SU-DHL-6 (cell line): ENCODE results near the gene AUH.

Experiments
- EZH2phosphoT487 ChIP-seq: fragments of 200-600 bp; sonication (generic), shearing (Covaris generic); conservative IDR thresholded peaks from 2 replicates; pipeline ENCODE4 v1.6.1; 2018; ENCODE audit warnings: mild to moderate bottlenecking, antibody characterized with exemption, low read length, moderate library complexity, mixed read lengths
- TF ChIP-seq, protein P1 (sequence below): fragments of 200-600 bp; sonication (generic); IDR thresholded peaks from one replicate; pipeline ENCODE4 v1.5.1; 2017; ENCODE audit warnings: antibody characterized with exemption, mild to moderate bottlenecking, low read length, moderate library complexity; ENCODE audit not compliant: insufficient read depth, poor library complexity, severe bottlenecking

DNA sequence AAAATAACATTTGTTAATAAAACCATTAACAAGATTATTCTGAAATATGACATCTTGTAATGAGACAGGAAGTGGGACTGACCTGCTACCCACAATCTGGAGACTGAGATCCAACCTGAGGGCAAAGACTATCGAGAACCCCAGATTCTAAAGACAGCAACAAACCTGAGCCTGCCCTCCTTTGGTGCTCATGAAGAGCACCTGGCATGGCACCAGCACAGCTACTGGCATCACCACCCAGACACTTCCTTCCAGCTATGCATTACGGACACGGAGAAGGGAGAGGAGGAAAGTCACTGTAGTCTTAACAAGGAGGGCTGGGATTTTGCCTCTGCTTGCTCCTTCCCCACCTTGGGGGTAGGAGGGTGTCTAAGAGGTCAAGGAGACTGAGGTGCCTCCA is 105.5 kb downstream of the AUH start:
- TF ChIP-seq, protein P1, sequence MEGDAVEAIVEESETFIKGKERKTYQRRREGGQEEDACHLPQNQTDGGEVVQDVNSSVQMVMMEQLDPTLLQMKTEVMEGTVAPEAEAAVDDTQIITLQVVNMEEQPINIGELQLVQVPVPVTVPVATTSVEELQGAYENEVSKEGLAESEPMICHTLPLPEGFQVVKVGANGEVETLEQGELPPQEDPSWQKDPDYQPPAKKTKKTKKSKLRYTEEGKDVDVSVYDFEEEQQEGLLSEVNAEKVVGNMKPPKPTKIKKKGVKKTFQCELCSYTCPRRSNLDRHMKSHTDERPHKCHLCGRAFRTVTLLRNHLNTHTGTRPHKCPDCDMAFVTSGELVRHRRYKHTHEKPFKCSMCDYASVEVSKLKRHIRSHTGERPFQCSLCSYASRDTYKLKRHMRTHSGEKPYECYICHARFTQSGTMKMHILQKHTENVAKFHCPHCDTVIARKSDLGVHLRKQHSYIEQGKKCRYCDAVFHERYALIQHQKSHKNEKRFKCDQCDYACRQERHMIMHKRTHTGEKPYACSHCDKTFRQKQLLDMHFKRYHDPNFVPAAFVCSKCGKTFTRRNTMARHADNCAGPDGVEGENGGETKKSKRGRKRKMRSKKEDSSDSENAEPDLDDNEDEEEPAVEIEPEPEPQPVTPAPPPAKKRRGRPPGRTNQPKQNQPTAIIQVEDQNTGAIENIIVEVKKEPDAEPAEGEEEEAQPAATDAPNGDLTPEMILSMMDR, result no peak
- no peak for TF ChIP-seq EZH2phosphoT487
